Kidney (tissue), 14 donors: Measurements from ENCODE around the gene ELOA. TPM values are rescaled to one million over a fixed set of nuclear protein-coding genes. Genes with fewer than 3 reads are reported as not detected.

Experiments
- DNase-seq, 5 donors: peaks; one replicate each; pipeline ENCODE4 v3.0.0-alpha.2; 2013 to 2020
- FAIRE-seq: peaks from 2 replicates; lab custom pipeline; 2012; peaks lifted over from hg19 to GRCh38; lab: Jason Lieb, UNC
- H3K27ac ChIP-seq, 2 donors: one replicate each; pipeline ENCODE4 v1.7.0; 2013; ENCODE audit warnings: low read depth in 2 of 2, low read length in 2 of 2, inconsistent platforms in 1 of 2
- H3K27me3 ChIP-seq: one replicate; pipeline ENCODE4 v1.7.1; 2013; ENCODE audit warnings: low read length, inconsistent platforms; ENCODE audit not compliant: control insufficient read depth, insufficient read depth
- H3K36me3 ChIP-seq, 3 donors: one replicate each; pipeline versions ENCODE4 v1.7.0 to v1.7.1; 2013; ENCODE audit warnings: low read length in 3 of 3, control low read depth in 1 of 3, inconsistent platforms in 1 of 3; ENCODE audit not compliant: insufficient read depth in 3 of 3, control insufficient read depth in 2 of 3
- H3K4me1 ChIP-seq, 3 donors: one replicate each; pipeline versions ENCODE4 v1.7.0 to v1.7.1; 2013; ENCODE audit warnings: low read length in 3 of 3, inconsistent platforms in 1 of 3, low read depth in 1 of 3; ENCODE audit not compliant: control insufficient read depth in 2 of 3, insufficient read depth in 2 of 3
- H3K4me3 ChIP-seq, 3 donors: one replicate each; pipeline versions ENCODE4 v1.7.0 to v1.8.1; 2013; ENCODE audit warnings: low read length in 3 of 3, control low read depth in 1 of 3, inconsistent platforms in 1 of 3
- H3K9ac ChIP-seq, 3 donors: one replicate each; pipeline versions ENCODE4 v1.7.0 to v1.7.1; 2013; ENCODE audit warnings: low read length in 3 of 3, control low read depth in 1 of 3, inconsistent platforms in 1 of 3
- H3K9me3 ChIP-seq, 3 donors: one replicate each; pipeline versions ENCODE4 v1.7.0 to v1.7.1; 2013; ENCODE audit warnings: low read length in 3 of 3, control low read depth in 1 of 3, inconsistent platforms in 1 of 3; ENCODE audit not compliant: control insufficient read depth in 2 of 3, insufficient read depth in 1 of 3
- intact Hi-C: fragments of 100-400 bp; cut with DNase I; formaldehyde crosslinking; loops from one replicate; pipeline ENCODE4 v1.11.1; 2022
- polyA plus RNA-seq: library from polyadenylated mRNA; stranded (reverse); fragments of 350-450 nt; fragmentation: Illumina TruSeq; extraction: RNeasy Lipid Tissue Mini Kit (QIAGEN cat#74804); gene quantifications from one replicate; pipeline ENCODE4 v1.2.3, GENCODE V29; 2014; ENCODE audit warnings: low read depth, low replicate concordance; ENCODE audit not compliant: insufficient read depth
- total RNA-seq: library from RNA; stranded (reverse); fragmentation: NEBNext Ultra II Directional; extraction: Animal tissue kit (Norgen Biotek cat#: 25700); gene quantifications from one replicate; pipeline ENCODE4 v1.2.1, GENCODE V29; 2021
- TF ChIP-seq, protein P1 (sequence below): IDR thresholded peaks from 3 replicates; pipeline ENCODE4 v1.5.1; 2012; ENCODE audit warnings: mild to moderate bottlenecking, moderate library complexity, borderline replicate concordance; ENCODE audit not compliant: insufficient read depth; ENCODE audit errors: extremely low read depth
- donor health status: control.
- donor health status: control.
- donor health status: control.
- donor health status: control.
- donor health status: control.
- donor health status: DM: yes; HTN: yes; CAD: no.
- donor health status: Normal renal cell carcinoma (clear cell type).

The ELOA gene
- total and polyA plus RNA-seq, 2 donors from 2014 or later: 13.7 to 39.1 TPM

DNA sequence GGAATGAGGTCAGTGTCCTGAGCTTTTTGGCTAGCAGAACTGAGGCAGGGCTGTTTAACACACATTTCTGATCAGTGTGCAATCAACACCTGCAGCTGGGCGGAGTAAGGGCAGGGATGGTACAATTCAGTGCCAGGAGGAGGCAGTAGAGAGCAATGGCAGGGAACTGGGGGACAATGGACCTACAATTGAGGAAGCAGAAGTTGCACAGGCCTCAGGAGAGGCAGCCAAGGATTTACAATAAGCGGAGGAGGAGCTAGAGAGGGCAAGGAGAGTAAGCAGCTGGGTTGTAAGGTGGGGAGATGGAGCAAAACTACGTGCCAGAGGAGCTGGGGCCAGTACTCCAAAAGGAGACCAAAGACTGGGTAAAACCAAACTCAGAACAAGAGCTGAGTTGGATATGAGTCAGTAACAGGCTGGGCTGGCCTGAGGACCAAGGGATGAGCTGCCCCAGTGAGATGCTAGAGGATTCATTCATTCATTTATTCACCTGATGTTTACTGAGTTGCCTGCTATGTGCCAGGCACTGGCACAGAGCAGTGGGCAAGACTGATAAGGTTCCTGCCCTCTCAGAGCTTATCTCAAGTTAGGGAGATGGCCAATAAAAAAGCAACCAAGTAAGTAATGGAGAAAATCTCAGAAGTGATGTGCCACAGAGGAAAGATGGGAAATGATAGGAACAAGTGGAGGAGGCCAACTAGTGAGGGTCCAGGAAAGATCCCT, 67.7 kb downstream of the ELOA start:
- Histone ChIP-seq H3K4me1 (peaks cover 0 to 9% (median 6%) of the 10 kb centered on the region in 3 donors), H3K9me3 (no peaks in the 10 kb centered on the region), H3K4me3 (no peak overlapping the region), H3K36me3 (peaks cover 4 to 30% (median 28%) of the 10 kb centered on the region in 3 donors), H3K27ac (no peak overlapping the region), H3K27me3 (no peaks in the 10 kb centered on the region), H3K9ac (no peak overlapping the region)
- FAIRE-seq (no peak), DNase-seq (peak in 3 of 5 donors; percentile 52 to 60 (median 56))
- intact Hi-C loops: no loop called here
- TF ChIP-seq, protein P1, sequence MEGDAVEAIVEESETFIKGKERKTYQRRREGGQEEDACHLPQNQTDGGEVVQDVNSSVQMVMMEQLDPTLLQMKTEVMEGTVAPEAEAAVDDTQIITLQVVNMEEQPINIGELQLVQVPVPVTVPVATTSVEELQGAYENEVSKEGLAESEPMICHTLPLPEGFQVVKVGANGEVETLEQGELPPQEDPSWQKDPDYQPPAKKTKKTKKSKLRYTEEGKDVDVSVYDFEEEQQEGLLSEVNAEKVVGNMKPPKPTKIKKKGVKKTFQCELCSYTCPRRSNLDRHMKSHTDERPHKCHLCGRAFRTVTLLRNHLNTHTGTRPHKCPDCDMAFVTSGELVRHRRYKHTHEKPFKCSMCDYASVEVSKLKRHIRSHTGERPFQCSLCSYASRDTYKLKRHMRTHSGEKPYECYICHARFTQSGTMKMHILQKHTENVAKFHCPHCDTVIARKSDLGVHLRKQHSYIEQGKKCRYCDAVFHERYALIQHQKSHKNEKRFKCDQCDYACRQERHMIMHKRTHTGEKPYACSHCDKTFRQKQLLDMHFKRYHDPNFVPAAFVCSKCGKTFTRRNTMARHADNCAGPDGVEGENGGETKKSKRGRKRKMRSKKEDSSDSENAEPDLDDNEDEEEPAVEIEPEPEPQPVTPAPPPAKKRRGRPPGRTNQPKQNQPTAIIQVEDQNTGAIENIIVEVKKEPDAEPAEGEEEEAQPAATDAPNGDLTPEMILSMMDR: peak; percentile 52

Other genes with a start within 250 kb of the ELOA start
- 0.50 TPM for gene E2F2, start 212.2 kb upstream of the ELOA start, total RNA-seq
- not detected for gene E2F2, start 212.2 kb upstream of the ELOA start, polyA plus RNA-seq
- 97.8 TPM for gene ID3, start 184.0 kb upstream of the ELOA start, total RNA-seq
- gene ID3, start 184.0 kb upstream of the ELOA start, polyA plus RNA-seq: 157 TPM
- gene RPL11, start 51.7 kb upstream of the ELOA start, total RNA-seq: 829 TPM
- 2,056 TPM for gene RPL11, start 51.7 kb upstream of the ELOA start, polyA plus RNA-seq
- 40.4 TPM for gene PITHD1, start 34.9 kb downstream of the ELOA start, total RNA-seq
- 57.7 TPM for gene PITHD1, start 34.9 kb downstream of the ELOA start, polyA plus RNA-seq
- gene LYPLA2, start 47.7 kb downstream of the ELOA start, total RNA-seq: 71.3 TPM
- 133 TPM for gene LYPLA2, start 47.7 kb downstream of the ELOA start, polyA plus RNA-seq
- gene GALE, start 57.3 kb downstream of the ELOA start, total RNA-seq: 68.1 TPM
- gene GALE, start 57.3 kb downstream of the ELOA start, polyA plus RNA-seq: 73.7 TPM
- 51.5 TPM for gene HMGCL, start 82.0 kb downstream of the ELOA start, total RNA-seq
- 205 TPM for gene HMGCL, start 82.0 kb downstream of the ELOA start, polyA plus RNA-seq
- 69.2 TPM for gene FUCA1, start 124.8 kb downstream of the ELOA start, total RNA-seq
- 88.3 TPM for gene FUCA1, start 124.8 kb downstream of the ELOA start, polyA plus RNA-seq
- 0.57 TPM for gene CNR2, start 169.9 kb downstream of the ELOA start, total RNA-seq
- not detected for gene CNR2, start 169.9 kb downstream of the ELOA start, polyA plus RNA-seq
- 107 TPM for gene PNRC2, start 216.4 kb downstream of the ELOA start, total RNA-seq
- gene PNRC2, start 216.4 kb downstream of the ELOA start, polyA plus RNA-seq: 86.3 TPM
- gene SRSF10, start 236.9 kb downstream of the ELOA start, total RNA-seq: 96.2 TPM
- gene SRSF10, start 236.9 kb downstream of the ELOA start, polyA plus RNA-seq: 48.5 TPM